ENCODE data around the gene MME. TPM values are rescaled to one million over a fixed set of nuclear protein-coding genes. Genes with fewer than 3 reads are reported as not detected.
"Not testable (repeated sequence)": the region's sequence is repeated elsewhere in the genome, so short reads cannot be mapped to it uniquely, and the experiment has no call there.

Gene MME
- total RNA-seq, 2 donors from 2014 or later, result 16.5 to 52.6 TPM

GRCh38 chr3:155216007-155216406 lies 135.9 kb downstream of the MME start:
- not testable (repeated sequence) for DNase-seq

DNA sequence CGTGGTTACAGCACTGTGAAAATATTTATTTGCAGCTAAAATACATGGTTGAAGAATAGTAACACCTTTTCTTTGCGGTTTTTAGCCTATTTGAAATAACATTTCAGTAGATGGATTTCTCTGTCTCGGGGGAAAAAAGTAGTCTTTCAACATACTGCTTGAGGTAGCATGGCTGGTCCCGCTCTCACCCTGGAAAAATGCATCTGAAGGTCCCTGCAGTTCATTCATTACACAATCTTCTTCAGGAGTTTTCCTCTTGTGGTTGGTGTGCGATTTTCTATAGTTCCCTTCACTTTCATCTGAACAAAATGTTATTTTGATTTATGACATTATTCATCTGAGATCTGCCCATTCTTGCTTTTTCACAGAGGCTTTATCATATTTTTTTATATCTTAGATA lies 137.5 kb downstream of the MME start:
- intact Hi-C loops (cut with DNase I), result no loop called here
- ATAC-seq (no peak), DNase-seq (no peak)

More at GRCh38 chr3:155216007-155216406, 135.9 kb downstream of the MME start:
- ATAC-seq; intact Hi-C loops (cut with DNase I): not testable (repeated sequence)

DNA sequence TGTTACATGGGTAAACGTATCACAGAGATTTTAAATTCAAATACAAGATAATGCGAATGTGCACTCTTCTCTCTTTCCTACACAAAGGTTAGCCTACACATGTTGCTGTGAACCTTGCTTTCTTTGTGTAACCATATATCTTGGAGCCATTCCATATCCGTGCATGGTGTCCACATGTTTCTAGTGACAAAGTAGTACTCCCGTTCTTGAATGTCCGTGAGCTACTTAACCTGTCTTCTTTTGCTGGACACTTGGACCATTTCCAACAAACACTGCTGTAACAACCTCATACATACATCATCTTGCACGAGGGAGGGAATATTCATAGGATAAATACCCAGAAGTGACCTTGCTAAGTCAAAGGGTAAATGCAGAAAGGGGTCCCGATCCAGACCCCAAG lies 138.3 kb downstream of the MME start:
- ATAC-seq (no peak), DNase-seq (no peak)
- intact Hi-C loops (cut with DNase I), result no loop called here

DNA sequence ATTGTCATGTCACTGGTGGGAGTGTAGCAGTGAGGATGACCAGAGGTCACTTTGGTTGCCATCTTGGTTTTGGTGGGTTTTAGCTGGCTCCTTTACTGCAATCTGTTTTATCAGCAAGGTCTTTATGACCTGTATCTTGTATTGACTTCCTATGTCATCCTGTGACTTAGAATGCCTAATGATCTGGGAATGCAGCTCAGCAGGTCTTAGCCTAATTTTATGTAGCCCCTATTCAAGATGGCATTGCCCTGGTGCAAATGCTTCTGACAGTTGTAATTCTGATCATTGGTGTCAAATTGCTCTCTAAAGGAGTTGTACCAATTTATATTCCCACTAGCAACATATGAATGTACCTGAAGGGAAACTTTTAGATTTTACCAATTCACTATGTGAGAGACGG lies 139.0 kb downstream of the MME start:
- no peak for ATAC-seq
- intact Hi-C loops (cut with DNase I), result no loop called here
- no peak for DNase-seq

- DNase-seq (no peak), ATAC-seq (no peak)
- intact Hi-C loops (cut with DNase I), result no loop called here
Observed at GRCh38 chr3:155225417-155225816, 145.3 kb downstream of the MME start.

DNA sequence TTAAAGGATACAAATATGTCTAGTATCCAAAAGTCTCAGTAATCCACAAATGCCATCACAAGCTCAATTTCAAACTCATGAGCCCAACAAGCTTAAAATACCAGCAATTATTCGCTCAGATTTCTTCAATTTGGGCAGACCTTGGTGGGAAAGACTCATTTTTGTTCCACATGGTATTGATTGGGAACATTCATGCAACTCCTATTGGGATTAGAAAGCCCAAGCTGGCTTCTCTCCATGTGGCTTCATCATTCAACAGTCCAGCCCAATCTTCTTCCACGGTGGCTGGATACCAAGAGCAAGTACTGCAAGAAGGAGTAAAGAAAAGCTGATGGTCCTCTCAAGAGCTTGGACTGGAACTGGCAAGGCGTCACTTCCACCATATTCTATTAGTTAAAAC lies 147.0 kb downstream of the MME start:
- no peak for ATAC-seq
- intact Hi-C loops (cut with DNase I), result no loop called here
- no peak for DNase-seq

DNA sequence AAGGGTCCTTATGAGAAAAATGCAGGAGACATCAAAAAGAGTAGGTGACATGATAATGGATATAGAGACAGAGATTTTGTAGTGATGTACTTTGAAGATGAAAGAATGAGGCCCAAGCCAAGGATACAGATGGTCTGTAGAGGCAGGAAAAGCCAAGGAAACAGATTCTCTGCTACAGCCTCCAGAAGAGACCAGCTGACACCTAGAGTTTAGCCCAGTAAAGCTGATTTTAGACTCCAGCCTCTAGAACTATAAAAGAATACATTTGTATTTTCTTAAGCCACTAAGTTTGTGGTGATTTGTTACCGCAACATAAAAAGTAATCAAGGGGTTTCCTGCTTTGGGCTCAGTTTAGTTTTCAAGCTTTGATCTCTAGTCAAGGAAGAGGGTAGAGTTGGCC lies 148.6 kb downstream of the MME start:
- DNase-seq (no peak), ATAC-seq (no peak)
- intact Hi-C loops (cut with DNase I), result no loop called here

GRCh38 chr3:155229086-155229485 lies 149.0 kb downstream of the MME start:
- ATAC-seq (no peak), DNase-seq (no peak)
- intact Hi-C loops (cut with DNase I), result no loop called here

GRCh38 chr3:155230382-155230781 lies 150.3 kb downstream of the MME start:
- ATAC-seq, result no peak
- DNase-seq, result no peak
- intact Hi-C loops (cut with DNase I), result no loop called here

- no peak for DNase-seq
- intact Hi-C loops (cut with DNase I), result no loop called here
- ATAC-seq, result no peak
Observed at GRCh38 chr3:155231792-155232191, 151.7 kb downstream of the MME start.

- DNase-seq, result peak; percentile 54
- intact Hi-C loops (cut with DNase I), result no loop called here
- peak; percentile 78 to 97 for ATAC-seq
Observed at GRCh38 chr3:155232605-155233004, 152.5 kb downstream of the MME start.

GRCh38 chr3:155233213-155233612 lies 153.1 kb downstream of the MME start:
- intact Hi-C loops (cut with DNase I), result no loop called here
- peak; percentile 67 for DNase-seq

More at GRCh38 chr3:155233213-155233612, 153.1 kb downstream of the MME start:
- ATAC-seq, result peak; percentile 89 to 92

Other genes starting within 250 kb of the MME start
- gene STRIT1, start 213.4 kb downstream of the MME start, total RNA-seq, result not detected